Right lobe of liver (tissue), 6 donors: ENCODE measurements around the gene SIN3A. TPM values are rescaled to one million over a fixed set of nuclear protein-coding genes. Genes with fewer than 3 reads are reported as not detected.

Experiments used
- ATAC-seq, 4 donors: fragments of 200-7000 bp; cut with Tn5 transposase; one replicate each; pipeline ENCODE4 v1.9.1; 2020; ENCODE audit warnings: mild to moderate bottlenecking in 4 of 4, moderate library complexity in 4 of 4
- DNase-seq, 3 donors: peaks; one replicate each; pipeline ENCODE4 v3.0.0-alpha.2; 2020
- H3K27ac ChIP-seq, 3 donors: fragments of 200-600 bp; one replicate each; pipeline ENCODE4 v1.8.0; 2022
- H3K27me3 ChIP-seq, 2 donors: fragments of 200-600 bp; one replicate each; pipeline ENCODE4 v1.8.0; 2022
- H3K36me3 ChIP-seq, 4 donors: fragments of 200-600 bp; sonication (generic) in 1 of 4; one replicate each; pipeline versions ENCODE4 v1.5.1 to v1.8.0; 2017 to 2022; ENCODE audit warnings: control low read depth in 1 of 4
- H3K4me1 ChIP-seq, 4 donors: fragments of 200-600 bp; sonication (generic) in 1 of 4; one replicate each; pipeline versions ENCODE4 v1.5.1 to v1.8.0; 2017 to 2022; ENCODE audit warnings: control low read depth in 1 of 4
- H3K4me3 ChIP-seq, 3 donors: fragments of 200-600 bp; one replicate each; pipeline ENCODE4 v1.8.0; 2022
- H3K9me3 ChIP-seq, 4 donors: fragments of 200-600 bp; sonication (generic) in 1 of 4; one replicate each; pipeline versions ENCODE4 v1.5.1 to v1.8.0; 2017 to 2022; ENCODE audit warnings: control low read depth in 1 of 4
- POLR2A ChIP-seq: fragments of 450-650 bp; IDR thresholded peaks from one replicate; pipeline ENCODE4 v1.6.1; 2017; ENCODE audit warnings: antibody characterized with exemption, mild to moderate bottlenecking
- WGBS: methylation state at CpG from one replicate; pipeline ENCODE4 v1.1.6; 2018; ENCODE audit warnings: low coverage, low lambda C conversion rate; ENCODE audit not compliant: insufficient coverage; ENCODE audit errors: missing lambda C conversion rate; 5-methylcytosine and 5-hydroxymethylcytosine counted together
- intact Hi-C, 2 donors: fragments of 100-400 bp; cut with DNase I; formaldehyde crosslinking; loops; one replicate each; pipeline versions ENCODE4 v1.11.2 to v1.14.1; 2022
- total RNA-seq, 6 experiments: library from RNA; depleted of rRNA in 2 of 6; stranded (reverse); fragments of >200 nt in 2 of 6; fragmentation: NEBNext Ultra II Directional in 3 of 6; extraction: Animal tissue kit (Norgen Biotek cat#: 25700) in 3 of 6; gene quantifications; one replicate each; pipeline versions ENCODE4 v1.1.0 to v1.2.4, GENCODE V29; 2016 to 2023
- TF ChIP-seq, protein P1 (sequence below), 4 donors: fragments of 200-600 bp in 3 of 4; fragments of 450-650 bp in 1 of 4; IDR thresholded peaks; one replicate each; pipeline versions ENCODE4 v1.5.1 to v1.8.0; 2016 to 2022; ENCODE audit warnings: antibody characterized with exemption in 4 of 4, mild to moderate bottlenecking in 2 of 4
- donor health status: DM: no; HTN: yes; CAD: no.
- donor health status: DM: no; HTN: no; CAD: no.
- donor health status: DM: no; HTN: no; CAD: no.
- donor health status: DM: no; HTN: yes; CAD: no.
- donor health status: DM: no; HTN: yes; CAD: no.

SIN3A gene
- total RNA-seq, 6 experiments from 2014 or later = 10.0 to 21.6 (median 20.5) TPM

DNA sequence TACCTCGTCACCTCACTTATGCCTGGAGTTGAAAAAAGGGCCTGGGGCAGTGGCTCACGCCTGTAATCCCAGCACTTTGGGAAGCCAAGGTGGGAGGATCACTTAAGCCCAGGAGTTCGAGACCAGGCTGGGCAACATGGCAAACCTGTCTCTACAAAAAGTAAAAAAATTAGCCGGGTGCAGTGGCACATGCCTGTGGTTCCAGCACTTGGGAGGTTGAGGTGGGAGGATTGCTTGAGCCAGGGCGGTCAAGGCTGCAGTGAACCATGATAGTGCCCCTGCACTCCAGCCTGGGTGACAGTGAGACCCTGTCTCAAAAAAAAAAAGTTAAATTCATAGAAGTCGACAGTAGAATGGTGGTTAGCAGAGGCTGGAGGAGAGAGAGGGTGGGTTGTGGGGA lies 109.3 kb downstream of the SIN3A start:
- Histone ChIP-seq H3K36me3 (peaks cover 0 to 6% (median 0%) of the 10 kb centered on the region in 4 donors), H3K27ac (no peak overlapping the region), H3K9me3 (no peaks in the 10 kb centered on the region), H3K27me3 (no peaks in the 10 kb centered on the region), H3K4me3 (no peak overlapping the region), H3K4me1 (no peaks in the 10 kb centered on the region)
- no peak for ATAC-seq
- no peak for DNase-seq
- WGBS = 84% methylated on average over 6 of the region's 6 CpGs
- intact Hi-C loops = no loop called here
- TF ChIP-seq, protein P1, sequence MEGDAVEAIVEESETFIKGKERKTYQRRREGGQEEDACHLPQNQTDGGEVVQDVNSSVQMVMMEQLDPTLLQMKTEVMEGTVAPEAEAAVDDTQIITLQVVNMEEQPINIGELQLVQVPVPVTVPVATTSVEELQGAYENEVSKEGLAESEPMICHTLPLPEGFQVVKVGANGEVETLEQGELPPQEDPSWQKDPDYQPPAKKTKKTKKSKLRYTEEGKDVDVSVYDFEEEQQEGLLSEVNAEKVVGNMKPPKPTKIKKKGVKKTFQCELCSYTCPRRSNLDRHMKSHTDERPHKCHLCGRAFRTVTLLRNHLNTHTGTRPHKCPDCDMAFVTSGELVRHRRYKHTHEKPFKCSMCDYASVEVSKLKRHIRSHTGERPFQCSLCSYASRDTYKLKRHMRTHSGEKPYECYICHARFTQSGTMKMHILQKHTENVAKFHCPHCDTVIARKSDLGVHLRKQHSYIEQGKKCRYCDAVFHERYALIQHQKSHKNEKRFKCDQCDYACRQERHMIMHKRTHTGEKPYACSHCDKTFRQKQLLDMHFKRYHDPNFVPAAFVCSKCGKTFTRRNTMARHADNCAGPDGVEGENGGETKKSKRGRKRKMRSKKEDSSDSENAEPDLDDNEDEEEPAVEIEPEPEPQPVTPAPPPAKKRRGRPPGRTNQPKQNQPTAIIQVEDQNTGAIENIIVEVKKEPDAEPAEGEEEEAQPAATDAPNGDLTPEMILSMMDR (IDR thresholded peaks at IDR 0.05) = no peak
- no peak for TF ChIP-seq POLR2A

DNA sequence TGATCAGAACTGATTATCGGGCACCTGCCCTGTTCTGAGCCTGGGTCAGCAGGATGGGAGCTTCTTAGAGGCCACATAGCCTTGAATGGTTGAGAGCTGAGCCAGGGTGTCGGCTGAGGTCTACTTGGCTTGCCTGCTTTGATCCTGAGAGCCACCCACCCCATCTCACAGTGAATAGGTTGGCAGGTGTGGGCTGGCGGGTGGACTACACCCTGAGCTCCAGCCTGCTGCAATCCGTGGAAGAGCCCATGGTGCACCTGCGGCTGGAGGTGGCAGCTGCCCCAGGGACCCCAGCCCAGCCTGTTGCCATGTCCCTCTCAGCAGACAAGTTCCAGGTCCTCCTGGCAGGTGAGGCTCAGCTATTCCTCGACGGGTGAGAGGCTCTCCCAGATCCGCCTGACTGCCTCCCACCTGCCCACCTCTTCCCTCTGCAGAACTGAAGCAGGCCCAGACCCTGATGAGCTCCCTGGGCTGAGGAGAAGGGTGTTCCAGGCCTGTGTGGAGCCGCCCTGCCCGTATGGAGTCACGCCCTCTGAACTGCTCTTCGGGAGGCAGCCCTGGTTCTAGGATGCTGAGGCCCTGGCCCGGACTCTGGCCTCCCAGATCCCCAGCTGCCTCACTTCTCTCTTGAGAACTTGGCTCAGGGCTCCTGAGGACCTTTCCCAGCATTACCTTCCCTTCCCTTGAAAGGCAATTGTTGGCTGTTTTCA lies 111.8 kb downstream of the SIN3A start:
- DNase-seq (no peak), ATAC-seq (no peak)
- H3K4me3 ChIP-seq = no peak overlapping the region
- intact Hi-C loops = no loop called here
- TF ChIP-seq, protein P1 (IDR thresholded peaks at IDR 0.05) = no peak
- TF ChIP-seq POLR2A = no peak
- peaks cover 0 to 6% (median 0%) of the 10 kb centered on the region in 4 donors for H3K36me3 ChIP-seq
- H3K27me3 ChIP-seq = no peaks in the 10 kb centered on the region
- WGBS = 100% methylated on average over 1 of the region's 13 CpGs
- no peaks in the 10 kb centered on the region for H3K9me3 ChIP-seq
- H3K27ac ChIP-seq = no peak overlapping the region
- peaks cover 0 to 14% (median 4%) of the 10 kb centered on the region in 4 donors for H3K4me1 ChIP-seq

DNA sequence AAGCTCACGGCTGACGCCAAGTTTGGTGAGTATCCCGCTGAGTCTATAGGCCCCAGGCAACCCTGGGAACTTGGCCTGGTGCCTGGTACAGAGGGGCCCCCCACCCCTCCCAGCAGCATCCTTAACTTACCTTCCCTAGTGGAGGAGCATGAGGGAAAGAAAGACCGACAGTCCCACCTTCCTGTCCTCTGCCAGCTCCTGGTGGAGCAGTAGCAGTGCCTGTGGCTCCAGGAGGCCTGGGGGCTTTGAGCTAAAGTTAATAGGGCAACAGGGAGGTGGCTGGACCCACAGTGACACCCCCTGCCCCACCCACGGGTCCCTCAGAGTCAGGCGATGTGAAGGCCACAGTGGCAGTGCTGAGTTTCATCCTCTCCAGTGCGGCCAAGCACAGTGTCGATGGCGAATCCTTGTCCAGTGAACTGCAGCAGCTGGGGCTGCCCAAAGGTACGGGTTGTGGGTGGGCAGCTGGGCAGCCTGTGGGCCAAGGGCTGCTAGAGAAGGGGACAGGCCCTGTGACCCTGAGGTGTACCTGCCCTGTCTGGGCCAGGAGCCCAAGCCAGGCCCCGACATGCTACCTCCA lies 112.7 kb downstream of the SIN3A start:
- TF ChIP-seq, protein P1 (IDR thresholded peaks at IDR 0.05) = no peak
- TF ChIP-seq POLR2A = no peak
- Histone ChIP-seq H3K9me3 (no peaks in the 10 kb centered on the region), H3K36me3 (peaks cover 0 to 6% (median 0%) of the 10 kb centered on the region in 4 donors), H3K4me3 (no peak overlapping the region), H3K27ac (no peak overlapping the region), H3K27me3 (no peaks in the 10 kb centered on the region), H3K4me1 (peaks cover 0 to 14% (median 4%) of the 10 kb centered on the region in 4 donors)
- DNase-seq = no peak
- ATAC-seq = peak in 1 of 4 donors; percentile 11
- WGBS = no CpG with 5 or more reads among the region's 11 CpGs
- intact Hi-C loops = no loop called here

DNA sequence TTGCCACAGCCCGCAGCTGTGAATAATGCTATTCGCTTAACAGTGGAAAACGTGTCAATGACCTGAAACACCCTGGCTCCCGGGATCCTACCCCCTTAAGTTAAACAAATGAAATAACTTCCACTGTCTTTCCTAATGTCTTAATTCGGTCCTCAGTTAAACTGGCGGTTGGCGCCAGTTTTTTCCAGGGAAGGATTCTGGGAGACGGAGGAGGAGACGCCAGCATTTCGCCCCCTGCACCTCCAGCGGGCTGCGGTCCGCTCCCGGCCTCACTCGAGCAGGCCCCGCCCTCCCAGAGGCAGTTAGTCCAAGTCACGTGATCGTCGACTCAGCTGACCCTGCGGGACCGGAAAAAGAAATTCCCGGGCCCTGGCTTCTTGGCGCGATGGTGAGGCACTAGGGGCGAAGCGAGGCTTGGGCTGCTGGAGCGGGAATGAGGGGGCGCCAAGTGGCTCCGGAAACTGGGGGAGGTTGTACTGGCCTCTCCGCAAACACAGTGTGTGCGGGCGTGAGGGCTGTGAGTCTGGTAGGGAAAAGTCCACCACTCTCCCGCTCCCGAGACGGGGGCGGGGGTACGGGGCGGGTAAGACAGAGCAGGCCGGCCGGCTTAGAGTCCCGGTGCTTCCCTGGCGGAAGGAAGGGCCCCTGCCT lies 115.7 kb downstream of the SIN3A start, which contains the start of gene COMMD4:
Gene COMMD4 (plus strand): TSS at position 359 of the 651 bp plus-strand sequence. CDS start 27 bp downstream, at position 386.
- peak; percentile 22 for TF ChIP-seq POLR2A
- TF ChIP-seq, protein P1 (IDR thresholded peaks at IDR 0.05) = no peak
- Histone ChIP-seq H3K36me3 (peaks cover 0 to 6% (median 0%) of the 10 kb centered on the region in 4 donors), H3K4me3 (peak within 1 kb of the TSS; percentile 73 to 94 (median 90)), H3K4me1 (peaks cover 0 to 14% (median 4%) of the 10 kb centered on the region in 4 donors), H3K27me3 (no peaks in the 10 kb centered on the region), H3K27ac (peak within 1 kb of the TSS in 2 of 3 donors; percentile 21 to 54), H3K9me3 (no peaks in the 10 kb centered on the region)
- DNase-seq = peak; percentile 95 to 96 (median 96)
- peak; percentile 90 to 96 (median 94) for ATAC-seq
- intact Hi-C loops = no loop called here
- WGBS = 0% methylated on average over 16 of the region's 42 CpGs
